ENCODE measurements around the gene RCOR2. TPM values are rescaled to one million over a fixed set of nuclear protein-coding genes. Genes with fewer than 3 reads are reported as not detected.

RCOR2 gene
- total RNA-seq, 1 experiment from 2014 or later, result 77.4 TPM

- ChIA-PET CTCF (interaction anchor here (0.7 to 2.6 kb wide), 11 partner anchors 11 to 127 kb away, joined by 3 to 16 read pairs (median 3); partner anchors contain the start of genes MARK2, NAA40 and ZFTA), POLR2A (interaction anchor here (1.0 kb wide), 1 partner anchor 190 kb away, joined by 4 read pairs; no protein-coding TSS in a partner anchor)
- no peak overlapping the region for H3K4me3 Mint-ChIP-seq
- H3K4me1 Mint-ChIP-seq, result peaks cover 55% of the 10 kb centered on the region
- H3K27ac Mint-ChIP-seq, result peak overlapping the region; percentile 94
- DNase-seq (ENCODE audit: low spot score), result peak; percentile 55
- no peaks in the 10 kb centered on the region for H3K36me3 Mint-ChIP-seq
- H3K27me3 Mint-ChIP-seq (ENCODE audit: low read depth), result no peaks in the 10 kb centered on the region
- no peaks in the 10 kb centered on the region for H3K9me3 Mint-ChIP-seq
- ATAC-seq, result peak; percentile 86
- TF ChIP-seq ZSCAN18 (CRISPR knock-in tag; IDR thresholded peaks at IDR 0.05) (no peak), GABPB1 (CRISPR knock-in tag; IDR thresholded peaks at IDR 0.05) (peak; percentile 57; the same call in 1 of the 2 replicates)
Observed at GRCh38 chr11:63871962-63872799, 44.8 kb downstream of the RCOR2 start.

GRCh38 chr11:63870351-63871140, 46.4 kb downstream of the RCOR2 start:
- CTCF ChIA-PET, result interaction anchor here (0.5 kb wide), 1 partner anchor 97 kb away, joined by 4 read pairs; no protein-coding TSS in a partner anchor
- TF ChIP-seq IRF2 (CRISPR knock-in tag; IDR thresholded peaks at IDR 0.05; ENCODE audit: borderline replicate concordance, low read depth) (no peak), CREB1 (CRISPR knock-in tag; IDR thresholded peaks at IDR 0.05) (no peak), CBFB (CRISPR knock-in tag; IDR thresholded peaks at IDR 0.05; ENCODE audit: low read depth) (no peak), ZSCAN18 (CRISPR knock-in tag; IDR thresholded peaks at IDR 0.05) (no peak), ZBTB21 (CRISPR knock-in tag; IDR thresholded peaks at IDR 0.05; ENCODE audit: borderline replicate concordance) (no peak), NFYB (CRISPR knock-in tag; conservative IDR thresholded peaks at IDR 0.05; ENCODE audit: low read depth) (no peak), PRRX2 (CRISPR knock-in tag; IDR thresholded peaks at IDR 0.05) (no peak), GABPB1 (CRISPR knock-in tag; IDR thresholded peaks at IDR 0.05) (no peak), ZNF425 (CRISPR knock-in tag; conservative IDR thresholded peaks at IDR 0.05) (no peak), SMAD4 (CRISPR knock-in tag; IDR thresholded peaks at IDR 0.05) (no peak), TCF7 (CRISPR knock-in tag; IDR thresholded peaks at IDR 0.05; ENCODE audit: low read depth) (no peak), STAT6 (CRISPR knock-in tag; conservative IDR thresholded peaks at IDR 0.05; ENCODE audit: low read depth) (no peak), USF2 (CRISPR knock-in tag; IDR thresholded peaks at IDR 0.05) (no peak), ATF3 (CRISPR knock-in tag; conservative IDR thresholded peaks at IDR 0.05) (no peak), RORB (CRISPR knock-in tag; IDR thresholded peaks at IDR 0.05) (no peak), AFF4 (CRISPR knock-in tag; IDR thresholded peaks at IDR 0.05; ENCODE audit: borderline replicate concordance) (no peak), SOX15 (CRISPR knock-in tag; IDR thresholded peaks at IDR 0.05) (no peak), TEAD4 (CRISPR knock-in tag; IDR thresholded peaks at IDR 0.05) (no peak)
- Mint-ChIP-seq H3K27ac (peak overlapping the region; percentile 83), H3K9me3 (no peaks in the 10 kb centered on the region), H3K4me3 (no peak overlapping the region), H3K36me3 (no peaks in the 10 kb centered on the region), H3K4me1 (peaks cover 68% of the 10 kb centered on the region), H3K27me3 (ENCODE audit: low read depth) (no peaks in the 10 kb centered on the region)
- DNase-seq (ENCODE audit: low spot score), result no peak
- POLR2A ChIA-PET, result no interaction called here
- no peak for ATAC-seq
